ENCODE results near the gene PLA2G4A.
A peak's percentile ranks its signal among the peaks of the same experiment; 100 is the strongest.

The PLA2G4A gene

GRCh38 chr1:186828611-186829454 lies at the start of gene PLA2G4A:
PLA2G4A (plus strand) TSS chr1:186828949; CDS start chr1:186854355, 25,406 bp downstream.
- H3K4me3 ChIP-seq (replicated peaks; ENCODE audit: low read depth, low read length), result peak within 1 kb of the TSS; percentile 61
- peak; percentile 41 for DNase-seq (ENCODE audit: extremely low read depth, low read depth)
- no peak for TF ChIP-seq CTCF (IDR thresholded peaks at IDR 0.05; ENCODE audit: low read depth, low read length, missing control alignments)

GRCh38 chr1:186780076-186780475 lies 48.7 kb upstream of the PLA2G4A start:
- no peak for DNase-seq (ENCODE audit: extremely low read depth, low read depth)
- no peak overlapping the region for H3K4me3 ChIP-seq (replicated peaks; ENCODE audit: low read depth, low read length)
- TF ChIP-seq CTCF (IDR thresholded peaks at IDR 0.05; ENCODE audit: low read depth, low read length, missing control alignments), result no peak

- DNase-seq (ENCODE audit: extremely low read depth, low read depth), result no peak
- H3K4me3 ChIP-seq (replicated peaks; ENCODE audit: low read depth, low read length), result no peak overlapping the region
- no peak for TF ChIP-seq CTCF (IDR thresholded peaks at IDR 0.05; ENCODE audit: low read depth, low read length, missing control alignments)
Observed at GRCh38 chr1:186781730-186782129, 47.0 kb upstream of the PLA2G4A start.

GRCh38 chr1:186782791-186783190 lies 46.0 kb upstream of the PLA2G4A start:
- TF ChIP-seq CTCF (IDR thresholded peaks at IDR 0.05; ENCODE audit: low read depth, low read length, missing control alignments), result no peak
- no peak for DNase-seq (ENCODE audit: extremely low read depth, low read depth)

GRCh38 chr1:186783193-186783592 lies 45.6 kb upstream of the PLA2G4A start:
- no peak for DNase-seq (ENCODE audit: extremely low read depth, low read depth)
- TF ChIP-seq CTCF (IDR thresholded peaks at IDR 0.05; ENCODE audit: low read depth, low read length, missing control alignments), result no peak
- H3K4me3 ChIP-seq (replicated peaks; ENCODE audit: low read depth, low read length), result no peak overlapping the region

More at GRCh38 chr1:186782791-186783190, 46.0 kb upstream of the PLA2G4A start:
- H3K4me3 ChIP-seq (replicated peaks; ENCODE audit: low read depth, low read length), result no peak overlapping the region

- H3K4me3 ChIP-seq (replicated peaks; ENCODE audit: low read depth, low read length), result no peak overlapping the region
Observed at GRCh38 chr1:186785503-186785902, 43.2 kb upstream of the PLA2G4A start.

More at GRCh38 chr1:186785503-186785902, 43.2 kb upstream of the PLA2G4A start:
- no peak for DNase-seq (ENCODE audit: extremely low read depth, low read depth)
- TF ChIP-seq CTCF (IDR thresholded peaks at IDR 0.05; ENCODE audit: low read depth, low read length, missing control alignments), result no peak
